ENCODE measurements around the gene RRM2.

Gene RRM2

GRCh38 chr2:10125842-10126631, 3.5 kb downstream of the RRM2 start:
- no peak for DNase-seq (ENCODE audit: low spot score)
- TF ChIP-seq CTCF (IDR thresholded peaks at IDR 0.05; ENCODE audit: extremely low read depth, missing control alignments), result no peak

- TF ChIP-seq CTCF (IDR thresholded peaks at IDR 0.05; ENCODE audit: extremely low read depth, missing control alignments), result no peak
- DNase-seq (ENCODE audit: low spot score), result no peak
These were observed 4.1 kb downstream of the RRM2 start for GRCh38 chr2:10126632-10127026.

DNA sequence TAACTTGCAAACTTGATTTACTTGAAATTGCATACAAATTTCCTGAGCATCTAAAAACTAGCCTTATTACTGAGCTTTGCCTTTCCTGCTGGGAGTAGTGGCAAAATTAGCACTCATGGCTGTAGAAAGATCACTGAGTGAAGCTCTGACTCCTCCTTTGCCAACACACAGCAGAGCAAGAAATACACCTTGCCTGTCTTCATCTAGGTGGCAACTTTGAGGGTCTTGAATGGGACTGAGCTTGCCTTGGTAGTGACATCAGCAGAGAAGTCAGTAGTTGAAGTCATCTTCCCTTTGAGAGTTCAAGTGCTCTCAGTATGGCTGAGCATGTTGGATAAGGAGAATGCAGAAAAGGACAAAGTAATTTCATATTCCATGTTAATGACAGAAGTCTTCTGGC, 5.9 kb downstream of the RRM2 start:
- no peak for DNase-seq (ENCODE audit: low spot score)
- TF ChIP-seq CTCF (IDR thresholded peaks at IDR 0.05; ENCODE audit: extremely low read depth, missing control alignments), result no peak

DNA sequence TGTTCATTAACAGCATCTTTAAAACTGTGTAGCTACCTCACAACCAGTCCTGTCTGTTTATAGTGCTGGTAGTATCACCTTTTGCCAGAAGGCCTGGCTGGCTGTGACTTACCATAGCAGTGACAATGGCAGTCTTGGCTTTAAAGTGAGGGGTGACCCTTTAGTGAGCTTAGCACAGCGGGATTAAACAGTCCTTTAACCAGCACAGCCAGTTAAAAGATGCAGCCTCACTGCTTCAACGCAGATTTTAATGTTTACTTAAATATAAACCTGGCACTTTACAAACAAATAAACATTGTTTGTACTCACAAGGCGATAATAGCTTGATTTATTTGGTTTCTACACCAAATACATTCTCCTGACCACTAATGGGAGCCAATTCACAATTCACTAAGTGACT, 7.0 kb downstream of the RRM2 start:
- DNase-seq (ENCODE audit: low spot score), result no peak
- TF ChIP-seq CTCF (IDR thresholded peaks at IDR 0.05; ENCODE audit: extremely low read depth, missing control alignments), result no peak

- DNase-seq (ENCODE audit: low spot score), result no peak
- TF ChIP-seq CTCF (IDR thresholded peaks at IDR 0.05; ENCODE audit: extremely low read depth, missing control alignments), result no peak
These were observed 9.6 kb downstream of the RRM2 start for GRCh38 chr2:10132043-10132575.

DNA sequence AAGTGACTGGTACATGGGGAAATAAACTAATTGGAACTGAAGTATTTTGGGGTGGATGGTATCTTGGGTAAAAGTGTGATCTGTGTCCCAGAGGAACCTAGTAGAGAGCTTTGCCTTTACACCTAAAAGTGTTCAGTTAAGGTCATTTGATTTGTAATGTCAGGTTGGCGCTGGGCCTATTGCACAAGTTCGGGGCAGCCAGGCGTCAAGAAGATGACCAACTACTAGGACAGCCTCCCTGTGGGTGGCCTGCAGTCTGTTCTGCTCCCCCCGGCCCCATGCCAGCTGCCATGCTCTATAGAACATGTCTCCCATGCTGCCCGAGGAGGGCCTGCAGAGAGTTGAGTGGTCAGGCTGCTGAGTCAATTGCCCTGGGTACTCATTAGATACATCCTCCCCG, 10.1 kb downstream of the RRM2 start:
- TF ChIP-seq CTCF (IDR thresholded peaks at IDR 0.05; ENCODE audit: extremely low read depth, missing control alignments), result no peak
- no peak for DNase-seq (ENCODE audit: low spot score)

- no peak for DNase-seq (ENCODE audit: low spot score)
- TF ChIP-seq CTCF (IDR thresholded peaks at IDR 0.05; ENCODE audit: extremely low read depth, missing control alignments), result no peak
These were observed 10.6 kb downstream of the RRM2 start for GRCh38 chr2:10132996-10133647.
